Activated naive CD4-positive, alpha-beta T cell treated with anti-CD3 and anti-CD28 coated beads, Interleukin-2, amount 10 ng/mL, durations not matched to agents 5 hours and 36 hours (primary cell): ENCODE results near the gene ZNF718. TPM values are rescaled to one million over a fixed set of nuclear protein-coding genes. Genes with fewer than 3 reads are reported as not detected.

Source experiments
- total RNA-seq, 2 experiments: library from RNA; stranded (reverse); gene quantifications; one replicate each; pipeline ENCODE4 v1.2.3, GENCODE V29; 2021

ZNF718 gene
- total RNA-seq = 10 to 100 TPM; 11.8 to 14.3 TPM

DNA sequence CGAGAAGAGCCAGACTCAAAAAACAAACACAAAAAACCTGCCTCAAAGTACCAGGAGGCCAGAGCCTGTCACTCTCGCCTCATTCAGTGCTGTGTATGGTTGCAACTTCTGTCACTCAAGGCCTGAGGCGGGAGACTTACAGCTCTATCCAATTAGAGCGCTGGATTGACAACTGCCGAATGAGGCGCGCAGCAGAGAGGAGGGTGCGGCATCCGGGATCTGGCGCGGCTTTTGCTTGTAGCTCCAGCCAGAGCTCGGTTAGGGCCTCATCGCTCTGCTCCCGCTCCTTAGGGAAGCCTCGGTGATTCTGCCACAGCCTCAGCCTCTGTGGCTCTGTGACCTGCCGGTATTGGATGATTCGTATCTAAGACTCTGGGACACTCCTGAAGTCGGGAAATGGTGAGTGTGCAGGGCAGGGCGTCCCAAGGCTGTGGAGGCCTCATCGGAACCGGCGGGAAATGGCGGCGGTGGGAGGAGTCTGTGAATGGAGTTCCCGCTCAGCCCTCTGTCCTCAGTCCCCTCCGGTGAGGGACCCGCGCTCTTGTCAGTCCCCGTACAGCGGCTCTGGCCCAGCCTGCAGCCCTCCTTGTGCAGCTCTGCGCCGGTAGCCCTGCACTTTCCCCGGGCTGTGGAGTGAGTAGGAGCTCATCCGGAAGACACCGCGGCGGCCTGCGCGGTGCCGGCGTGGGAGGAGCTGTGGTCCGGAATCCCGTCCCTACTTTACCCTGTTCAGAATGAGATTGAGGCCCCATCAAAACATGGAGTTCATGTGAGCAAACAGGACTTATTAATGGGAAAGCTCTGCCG, at the start of gene ZNF718:
ZNF718 (plus strand) TSS at position 227 of the 807 bp plus-strand sequence; CDS start at position 397, 170 bp downstream.

Other genes starting within 250 kb of the ZNF718 start
- 1 to 10 TPM; 6.8 to 8.2 TPM for gene ZNF595, start 71.2 kb upstream of the ZNF718 start, total RNA-seq
- gene ZNF732, start 181.0 kb downstream of the ZNF718 start, total RNA-seq = not detected
- 10 to 100 TPM; 29.9 to 32.3 TPM for gene ZNF141, start 213.3 kb downstream of the ZNF718 start, total RNA-seq